WTC11 (cell line): ENCODE data around the gene TXN2. TPM values are rescaled to one million over a fixed set of nuclear protein-coding genes. Genes with fewer than 3 reads are reported as not detected.
A peak's percentile ranks its signal among the peaks of the same experiment; 100 is the strongest.

Source experiments
- ATAC-seq: fragments of 200-7000 bp; cut with Tn5 transposase; 2 replicates; pipeline ENCODE4 v1.10.0; 2021; ENCODE audit warnings: mild to moderate bottlenecking, moderate library complexity
- CTCF ChIA-PET: fragments of 300-600 bp; sonication (Branson Sonifier 250); formaldehyde crosslinking; loops from one replicate; lab custom pipeline; 2021; ENCODE audit warnings: antibody characterized with exemption; lab: Charles Lee
- POLR2A ChIA-PET: fragments of 350-600 bp; sonication (Branson Sonifier 250); formaldehyde crosslinking; loops from one replicate; lab custom pipeline; 2021; ENCODE audit warnings: antibody characterized with exemption; lab: Charles Lee
- DNase-seq: peaks from one replicate; pipeline ENCODE4 v3.0.0; 2021; ENCODE audit warnings: low spot score
- H3K27ac Mint-ChIP-seq: 2 replicates; pipeline ENCODE4 v1.8.0; 2021; ENCODE audit warnings: mixed read lengths
- H3K27me3 Mint-ChIP-seq: 2 replicates; pipeline ENCODE4 v1.8.0; 2021; ENCODE audit warnings: low read depth, mild to moderate bottlenecking, moderate library complexity, mixed read lengths
- H3K36me3 Mint-ChIP-seq: 2 replicates; pipeline ENCODE4 v1.8.0; 2021; ENCODE audit warnings: mixed read lengths
- H3K4me1 Mint-ChIP-seq: 2 replicates; pipeline ENCODE4 v1.8.0; 2022; ENCODE audit warnings: mixed read lengths
- H3K4me3 Mint-ChIP-seq: 2 replicates; pipeline ENCODE4 v1.8.0; 2021; ENCODE audit warnings: mild to moderate bottlenecking, moderate library complexity, mixed read lengths
- H3K9me3 Mint-ChIP-seq: 2 replicates; pipeline ENCODE4 v1.8.0; 2021; ENCODE audit warnings: mixed read lengths
- AFF4 ChIP-seq: sonication (generic); formaldehyde crosslinking; IDR thresholded peaks from 2 replicates; pipeline ENCODE4 v1.8.1; 2023; ENCODE audit warnings: mild to moderate bottlenecking, missing genetic modification reagents, borderline replicate concordance
- CDX4 ChIP-seq: fragments of 250-450 bp; sonication (Bioruptor Pico); IDR thresholded peaks from 2 replicates; pipeline ENCODE4 v1.9.0; 2021; ENCODE audit warnings: moderate library complexity, mild to moderate bottlenecking, inconsistent platforms, borderline replicate concordance
- CREB1 ChIP-seq: sonication (generic); formaldehyde crosslinking; IDR thresholded peaks from 2 replicates; pipeline ENCODE4 v1.8.0; 2023; ENCODE audit warnings: mild to moderate bottlenecking, missing genetic modification reagents
- E2F5 ChIP-seq: sonication (generic); formaldehyde crosslinking; IDR thresholded peaks from 2 replicates; pipeline ENCODE4 v1.8.1; 2022; ENCODE audit warnings: mild to moderate bottlenecking, moderate library complexity, missing genetic modification reagents
- ERG ChIP-seq: fragments of 250-450 bp; sonication (Bioruptor Pico); IDR thresholded peaks from 2 replicates; pipeline ENCODE4 v1.8.0; 2021; ENCODE audit warnings: mild to moderate bottlenecking
- FOXP1 ChIP-seq: sonication (generic); formaldehyde crosslinking; IDR thresholded peaks from 2 replicates; pipeline ENCODE4 v1.8.0; 2022; ENCODE audit warnings: missing genetic modification reagents, mild to moderate bottlenecking, moderate library complexity, borderline replicate concordance
- GABPB1 ChIP-seq: sonication (generic); formaldehyde crosslinking; IDR thresholded peaks from 2 replicates; pipeline ENCODE4 v1.8.1; 2023; ENCODE audit warnings: mild to moderate bottlenecking, missing genetic modification reagents
- GTF2I ChIP-seq: fragments of 250-450 bp; sonication (Bioruptor Pico); conservative IDR thresholded peaks from 2 replicates; pipeline ENCODE4 v1.4.0; 2021; ENCODE audit warnings: mild to moderate bottlenecking
- IRF1 ChIP-seq: sonication (generic); formaldehyde crosslinking; IDR thresholded peaks from 2 replicates; pipeline ENCODE4 v1.8.0; 2023; ENCODE audit warnings: missing genetic modification reagents
- JUN ChIP-seq: sonication (generic); formaldehyde crosslinking; IDR thresholded peaks from 2 replicates; pipeline ENCODE4 v1.8.0; 2023; ENCODE audit warnings: mild to moderate bottlenecking, missing genetic modification reagents
- NFATC4 ChIP-seq: fragments of 250-450 bp; sonication (Bioruptor Pico); IDR thresholded peaks from 2 replicates; pipeline ENCODE4 v1.9.0; 2021; ENCODE audit warnings: mild to moderate bottlenecking
- SOX15 ChIP-seq: fragments of 250-450 bp; sonication (Bioruptor Pico); IDR thresholded peaks from 2 replicates; pipeline ENCODE4 v1.9.0; 2021; ENCODE audit warnings: mild to moderate bottlenecking
- TEAD4 ChIP-seq: sonication (generic); formaldehyde crosslinking; IDR thresholded peaks from 2 replicates; pipeline ENCODE4 v1.8.0; 2022; ENCODE audit warnings: mild to moderate bottlenecking, missing genetic modification reagents
- ZNF423 ChIP-seq: fragments of 250-450 bp; sonication (Bioruptor Pico); IDR thresholded peaks from 2 replicates; pipeline ENCODE4 v2.1.2; 2022; ENCODE audit warnings: mild to moderate bottlenecking, moderate library complexity
- ZNF512 ChIP-seq: sonication (generic); formaldehyde crosslinking; IDR thresholded peaks from 2 replicates; pipeline ENCODE4 v1.8.1; 2022; ENCODE audit warnings: missing genetic modification reagents, borderline replicate concordance
- total RNA-seq: library from RNA; stranded (reverse); gene quantifications from 3 replicates; pipeline ENCODE4 v1.2.3, GENCODE V29; 2021
- TF ChIP-seq, protein P1 (sequence below): sonication (generic); formaldehyde crosslinking; IDR thresholded peaks from 2 replicates; pipeline ENCODE4 v1.8.1; 2023; ENCODE audit warnings: mild to moderate bottlenecking, missing genetic modification reagents, moderate library complexity

TXN2 gene
- total RNA-seq, 1 experiment from 2014 or later, result 57.6 TPM

- H3K27me3 Mint-ChIP-seq, result no peaks in the 10 kb centered on the region
- H3K9me3 Mint-ChIP-seq, result no peaks in the 10 kb centered on the region
- ChIA-PET CTCF (interaction anchor here (0.6 to 2.9 kb wide), 12 partner anchors 9 to 134 kb away, joined by 3 to 9 read pairs (median 4); partner anchors contain the start of gene MYH9), POLR2A (interaction anchor here (0.5 to 1.3 kb wide), 9 partner anchors 13 to 1372 kb away, joined by 3 to 13 read pairs (median 3); partner anchors contain the start of genes GCAT and MYH9)
- ATAC-seq (peak; percentile 78), DNase-seq (peak; percentile 58)
- TF ChIP-seq E2F5 (CRISPR knock-in tag), result no peak
- TF ChIP-seq CREB1 (CRISPR knock-in tag), result no peak
- no peak for TF ChIP-seq IRF1
- no peak for TF ChIP-seq FOXP1 (CRISPR knock-in tag)
- TF ChIP-seq CDX4 (CRISPR knock-in tag), result no peak
- no peak for TF ChIP-seq SOX15
- no peak for TF ChIP-seq ZNF512
- TF ChIP-seq ZNF423 (CRISPR knock-in tag), result peak; percentile 62
- no peak for TF ChIP-seq TEAD4 (CRISPR knock-in tag)
- no peak for TF ChIP-seq JUN
- no peak for TF ChIP-seq NFATC4 (CRISPR knock-in tag)
- peak; percentile 90 for TF ChIP-seq GTF2I (CRISPR knock-in tag)
- no peak for TF ChIP-seq ERG (CRISPR knock-in tag)
- no peak for TF ChIP-seq AFF4 (CRISPR knock-in tag)
- peak; percentile 16; the same call in 1 of the 2 replicates for TF ChIP-seq GABPB1
- TF ChIP-seq, protein P1, sequence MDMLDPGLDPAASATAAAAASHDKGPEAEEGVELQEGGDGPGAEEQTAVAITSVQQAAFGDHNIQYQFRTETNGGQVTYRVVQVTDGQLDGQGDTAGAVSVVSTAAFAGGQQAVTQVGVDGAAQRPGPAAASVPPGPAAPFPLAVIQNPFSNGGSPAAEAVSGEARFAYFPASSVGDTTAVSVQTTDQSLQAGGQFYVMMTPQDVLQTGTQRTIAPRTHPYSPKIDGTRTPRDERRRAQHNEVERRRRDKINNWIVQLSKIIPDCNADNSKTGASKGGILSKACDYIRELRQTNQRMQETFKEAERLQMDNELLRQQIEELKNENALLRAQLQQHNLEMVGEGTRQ (CRISPR knock-in tag), result no peak
- H3K36me3 Mint-ChIP-seq, result no peaks in the 10 kb centered on the region
- H3K4me1 Mint-ChIP-seq, result peaks cover 43% of the 10 kb centered on the region
- H3K4me3 Mint-ChIP-seq, result 0 out of 2 replicates have a peak overlapping the region, but pooled peaks have one; percentile 5
- H3K27ac Mint-ChIP-seq, result peak overlapping the region; percentile 80
These were observed 45.7 kb downstream of the TXN2 start for GRCh38 chr22:36435516-36436415.
